22Rv1 (cell line): ENCODE data around the gene KCNJ5.

Experiments
- H3K27ac ChIP-seq: fragments of 450-650 bp; 2 replicates; pipeline ENCODE4 v1.5.1; 2017
- CTCF ChIP-seq: fragments of 450-650 bp; IDR thresholded peaks from 2 replicates; pipeline ENCODE4 v1.5.1; 2017; ENCODE audit warnings: mild to moderate bottlenecking
- ZFX ChIP-seq: fragments of 450-650 bp; IDR thresholded peaks from 2 replicates; pipeline ENCODE4 v1.6.1; 2017; ENCODE audit warnings: antibody characterized with exemption, borderline replicate concordance

The KCNJ5 gene

GRCh38 chr11:128888034-128888985, 2.8 kb upstream of the KCNJ5 start:
- no peak for TF ChIP-seq ZFX
- no peak for TF ChIP-seq CTCF
- H3K27ac ChIP-seq, result no peak overlapping the region

- TF ChIP-seq CTCF (no peak), ZFX (no peak)
- H3K27ac ChIP-seq, result no peak overlapping the region
Observed at GRCh38 chr11:128889657-128890213, 1.4 kb upstream of the KCNJ5 start.

GRCh38 chr11:128890216-128890542, 977 bp upstream of the KCNJ5 start:
- H3K27ac ChIP-seq, result no peak overlapping the region
- TF ChIP-seq ZFX (no peak), CTCF (no peak)

- no peak overlapping the region for H3K27ac ChIP-seq
- TF ChIP-seq CTCF, result no peak
- no peak for TF ChIP-seq ZFX
Observed at GRCh38 chr11:128891913-128892398, 800 bp downstream of the KCNJ5 start.

- no peak overlapping the region for H3K27ac ChIP-seq
- TF ChIP-seq ZFX (no peak), CTCF (no peak)
Observed at GRCh38 chr11:128892866-128893565, 1.9 kb downstream of the KCNJ5 start.

- TF ChIP-seq ZFX, result no peak
- no peak for TF ChIP-seq CTCF
- no peak overlapping the region for H3K27ac ChIP-seq
Observed at GRCh38 chr11:128893578-128894285, 2.6 kb downstream of the KCNJ5 start.
